K562 (cell line): ENCODE data around the gene PCCB. TPM values are rescaled to one million over a fixed set of nuclear protein-coding genes. Genes with fewer than 3 reads are reported as not detected.

ENCODE experiments used
- ATF1 ChIP-seq, 2 experiments: fragments of 450-650 bp in 1 of 2; IDR thresholded peaks; 2 replicates each; pipeline ENCODE4 v1.6.1; 2016; ENCODE audit warnings: missing compliant biosample characterization in 1 of 2, missing genetic modification characterization in 1 of 2
- CBFA2T2 ChIP-seq: fragments of 450-650 bp; conservative IDR thresholded peaks from 2 replicates; pipeline ENCODE4 v1.6.1; 2017; ENCODE audit warnings: mild to moderate bottlenecking
- CBFA2T3 ChIP-seq: fragments of 450-650 bp; IDR thresholded peaks from 2 replicates; pipeline ENCODE4 v1.6.1; 2017
- CHAMP1 ChIP-seq: fragments of 450-650 bp; IDR thresholded peaks from 2 replicates; pipeline ENCODE4 v1.6.1; 2016; ENCODE audit warnings: mild to moderate bottlenecking
- CREM ChIP-seq: IDR thresholded peaks from 2 replicates; pipeline ENCODE4 v1.6.1; 2014; ENCODE audit warnings: antibody characterized with exemption, low read depth
- DNMT1 ChIP-seq: fragments of 450-650 bp; IDR thresholded peaks from 2 replicates; pipeline ENCODE4 v1.6.1; 2016; ENCODE audit warnings: antibody characterized with exemption, mild to moderate bottlenecking
- DPF2 ChIP-seq: fragments of 450-650 bp; IDR thresholded peaks from 2 replicates; pipeline ENCODE4 v1.6.1; 2016
- E2F5 ChIP-seq: sonication (generic); formaldehyde crosslinking; IDR thresholded peaks from 2 replicates; pipeline ENCODE4 v1.8.0; 2022; ENCODE audit warnings: mild to moderate bottlenecking, missing genetic modification reagents
- E2F6 ChIP-seq, 2 experiments: IDR thresholded peaks; 2 replicates each; pipeline ENCODE4 v1.6.1; 2011; ENCODE audit warnings: borderline replicate concordance in 1 of 2, control low read depth in 1 of 2, low read depth in 1 of 2, low read length in 1 of 2, mild to moderate bottlenecking in 1 of 2, mixed read lengths in 1 of 2, moderate library complexity in 1 of 2; ENCODE audit not compliant: insufficient read depth in 1 of 2, insufficient read length in 1 of 2, poor library complexity in 1 of 2, severe bottlenecking in 1 of 2; ENCODE audit errors: extremely low read depth in 1 of 2
- EP300 ChIP-seq: IDR thresholded peaks from 2 replicates; pipeline ENCODE4 v1.6.1; 2012; ENCODE audit warnings: low read length, improper control_type of control experiment
- GABPB2 ChIP-seq: fragments of 250-450 bp; sonication (Bioruptor Pico); conservative IDR thresholded peaks from 2 replicates; pipeline ENCODE4 v1.5.1; 2021; ENCODE audit warnings: mild to moderate bottlenecking
- JUND ChIP-seq, 2 experiments: IDR thresholded peaks; 2 replicates in 1 of 2; 3 replicates in 1 of 2; pipeline ENCODE4 v1.6.1; 2011; ENCODE audit warnings: borderline replicate concordance in 2 of 2, low read depth in 2 of 2, low read length in 2 of 2, improper control_type of control experiment in 1 of 2, missing biosample characterization in 1 of 2, missing genetic modification characterization in 1 of 2, missing genetic modification reagents in 1 of 2
- KDM2B ChIP-seq: fragments of 250-450 bp; sonication (Bioruptor Pico); IDR thresholded peaks from 2 replicates; pipeline ENCODE4 v1.8.0; 2021; ENCODE audit warnings: mild to moderate bottlenecking, moderate library complexity
- MAFG ChIP-seq: fragments of 450-650 bp; conservative IDR thresholded peaks from 2 replicates; pipeline ENCODE4 v1.6.1; 2016; ENCODE audit warnings: missing genetic modification characterization, missing compliant biosample characterization
- NFE2 ChIP-seq: IDR thresholded peaks from 2 replicates; pipeline ENCODE4 v1.6.1; 2014; ENCODE audit warnings: antibody characterized with exemption, low read depth
- RAD51 ChIP-seq: fragments of 450-650 bp; IDR thresholded peaks from 2 replicates; pipeline ENCODE4 v1.7.1; 2016; ENCODE audit warnings: low read depth, mild to moderate bottlenecking, borderline replicate concordance
- RBM14 ChIP-seq: fragments of 200-400 bp; formaldehyde crosslinking; IDR thresholded peaks from 2 replicates; pipeline ENCODE4 v1.6.1; 2018; ENCODE audit warnings: low read depth, mild to moderate bottlenecking, low read length, moderate library complexity, borderline replicate concordance; ENCODE audit not compliant: insufficient read depth
- RFX1 ChIP-seq: fragments of 450-650 bp; IDR thresholded peaks from 2 replicates; pipeline ENCODE4 v1.6.1; 2016; ENCODE audit warnings: mild to moderate bottlenecking, moderate library complexity
- STAT5A ChIP-seq: IDR thresholded peaks from 2 replicates; pipeline ENCODE4 v1.6.1; 2012; ENCODE audit warnings: low read length, inconsistent platforms, borderline replicate concordance
- TCF3 ChIP-seq: sonication (generic); formaldehyde crosslinking; IDR thresholded peaks from 2 replicates; pipeline ENCODE4 v1.4.0; 2020; ENCODE audit warnings: mild to moderate bottlenecking, missing genetic modification reagents
- XRCC5 ChIP-seq: fragments of 200-400 bp; formaldehyde crosslinking; IDR thresholded peaks from 2 replicates; pipeline ENCODE4 v1.6.1; 2017; ENCODE audit warnings: low read depth, mild to moderate bottlenecking, low read length
- YY1 ChIP-seq, 3 experiments: IDR thresholded peaks; 2 replicates each; pipeline ENCODE4 v1.6.1; 2011; ENCODE audit warnings: low read length in 2 of 3, mild to moderate bottlenecking in 2 of 3, moderate library complexity in 2 of 3, borderline replicate concordance in 1 of 3, control low read depth in 1 of 3, low read depth in 1 of 3; ENCODE audit not compliant: insufficient read depth in 3 of 3, insufficient replicate concordance in 2 of 3, control insufficient read depth in 1 of 3, insufficient read length in 1 of 3; ENCODE audit errors: extremely low read depth in 1 of 3
- ZFP36 ChIP-seq: fragments of 150-350 bp; IDR thresholded peaks from 2 replicates; pipeline ENCODE4 v1.6.1; 2018; ENCODE audit warnings: low read length, low read depth; ENCODE audit not compliant: partially characterized antibody
- ZNF253 ChIP-seq: fragments of 250-450 bp; sonication (Bioruptor Pico); conservative IDR thresholded peaks from 2 replicates; pipeline ENCODE4 v1.6.1; 2021; ENCODE audit warnings: mild to moderate bottlenecking
- ZNF780A ChIP-seq: fragments of 250-450 bp; sonication (Bioruptor Pico); IDR thresholded peaks from 2 replicates; pipeline ENCODE4 v1.5.0; 2021; ENCODE audit warnings: mild to moderate bottlenecking
- polyA plus RNA-seq, 8 experiments: library from polyadenylated mRNA; depleted of rRNA in 4 of 8; stranded (reverse) in 5 of 8; unstranded in 3 of 8; fragments of >200 nt; fragmentation: Nextera tagmentation in 2 of 8; fragmentation: Illumina TruSeq in 1 of 8; extraction: Ambion mirVana in 2 of 8; extraction: Trizol in 1 of 8; gene quantifications; 2 replicates each; pipeline versions ENCODE4 v1.2.1 to v1.2.3, GENCODE V29; 2011 to 2014; ENCODE audit warnings: inconsistent platforms in 1 of 8, missing spikeins in 1 of 8
- total RNA-seq, 7 experiments: library from RNA; depleted of rRNA in 6 of 7; stranded (reverse); fragments of >200 nt in 6 of 7; fragmentation: Illumina TruSeq in 2 of 7; extraction: Trizol in 2 of 7; gene quantifications; 2 replicates each; pipeline versions ENCODE4 v1.2.1 to v1.2.3, GENCODE V29; 2011 to 2021; ENCODE audit warnings: low replicate concordance in 1 of 7

Gene PCCB
- total and polyA plus RNA-seq, 9 of the 15 experiments (the other 6 are each of a cell fraction or from before 2014, with no cell fraction given), result 69.5 to 173 (median 92.8) TPM

GRCh38 chr3:136330900-136331299 lies 80.8 kb downstream of the PCCB start (continued):
- TF ChIP-seq RAD51 (0 out of 2 replicates have a peak, but pooled peaks have one; percentile 22), KDM2B (no peak), GABPB2 (CRISPR knock-in tag) (no peak), E2F6 (IDR thresholded peaks at IDR 0.05; ENCODE audit: borderline replicate concordance in 1 of 2, extremely low read depth in 1 of 2, insufficient read depth in 1 of 2, insufficient read length in 1 of 2, low read depth in 1 of 2, low read length in 1 of 2, poor library complexity in 1 of 2, severe bottlenecking in 1 of 2) (no peak), RFX1 (peak; percentile 27; the same call in 1 of the 2 replicates), CHAMP1 (0 out of 2 replicates have a peak, but pooled peaks have one; percentile 25), CBFA2T3 (peak; percentile 51; the same call in 1 of the 2 replicates), ZNF780A (CRISPR knock-in tag) (no peak), CREM (peak; percentile 51), ZFP36 (no peak), STAT5A (no peak), CBFA2T2 (0 out of 2 replicates have a peak, but pooled peaks have one; percentile 17), EP300 (0 out of 2 replicates have a peak, but pooled peaks have one; percentile 22), YY1 (IDR thresholded peaks at IDR 0.05; ENCODE audit: borderline replicate concordance in 1 of 3, control insufficient read depth in 1 of 3, extremely low read depth in 1 of 3, insufficient read depth in 3 of 3, insufficient read length in 1 of 3, insufficient replicate concordance in 2 of 3, low read depth in 1 of 3, low read length in 2 of 3) (no peak), DPF2 (peak; percentile 20; the same call in 1 of the 2 replicates), JUND (IDR thresholded peaks at IDR 0.05; ENCODE audit: borderline replicate concordance, low read depth, low read length) (peak; percentile 23; the same call in 1 of the 2 replicates), JUND (tag; IDR thresholded peaks at IDR 0.05; ENCODE audit: borderline replicate concordance, low read depth, low read length) (peak; percentile 51; the same call in 2 of the 3 replicates), ATF1 (CRISPR knock-in tag; IDR thresholded peaks at IDR 0.05) (no peak), ATF1 (tag; IDR thresholded peaks at IDR 0.05) (peak; percentile 52), MAFG (tag) (0 out of 2 replicates have a peak, but pooled peaks have one; percentile 11), E2F5 (CRISPR knock-in tag) (no peak), RBM14 (no peak), TCF3 (peak; percentile 26; the same call in 1 of the 2 replicates), NFE2 (no peak), DNMT1 (no peak), ZNF253 (no peak), XRCC5 (no peak)
